NCI-H1105 (cell line): Measurements from ENCODE around the gene IGF2.

Source experiments
- DNase-seq: peaks from one replicate; lab custom pipeline; 2025; lab: John Stamatoyannopoulos, UW

Gene IGF2

DNA sequence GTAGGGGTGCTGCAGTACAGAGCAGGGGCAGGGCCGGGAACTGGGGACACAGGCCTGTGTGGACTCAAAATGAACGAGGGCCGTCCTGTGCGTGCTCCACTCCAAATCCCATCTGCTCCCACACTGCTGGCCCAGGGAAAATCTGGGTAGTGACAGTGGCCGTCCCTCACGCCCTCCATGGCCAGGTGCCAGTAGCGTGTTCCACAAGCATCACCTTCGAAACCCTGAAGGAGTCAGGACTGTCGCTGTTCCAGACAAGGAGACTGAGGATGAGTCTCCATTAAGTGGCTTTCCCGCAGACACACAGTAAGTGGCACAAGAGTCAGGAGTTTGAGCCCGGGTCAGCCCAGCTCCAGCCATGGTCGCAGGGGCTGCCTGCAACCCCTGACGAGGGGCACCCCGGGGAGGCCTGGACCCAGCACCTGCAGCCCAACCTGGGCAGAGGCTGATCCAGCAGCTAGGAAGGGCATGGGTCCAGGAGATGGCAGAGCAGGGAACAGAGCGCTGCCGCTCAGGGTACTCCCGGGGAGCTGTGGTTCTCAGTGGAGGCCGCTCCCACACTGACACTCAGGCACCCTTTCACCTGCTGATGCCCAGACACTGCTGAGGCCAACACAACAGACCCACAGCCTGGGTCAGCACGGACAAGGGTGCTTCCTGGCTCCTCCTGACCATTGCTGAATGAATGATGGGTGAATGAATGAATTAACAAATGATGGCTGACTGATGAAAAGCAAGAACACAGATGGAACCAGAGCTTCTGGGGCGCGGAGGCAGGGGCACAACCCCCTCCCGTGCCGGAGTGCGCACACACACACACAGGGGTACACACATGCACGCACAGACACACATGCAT, 35.3 kb downstream of the IGF2 start:
- DNase-seq, result no peak

DNA sequence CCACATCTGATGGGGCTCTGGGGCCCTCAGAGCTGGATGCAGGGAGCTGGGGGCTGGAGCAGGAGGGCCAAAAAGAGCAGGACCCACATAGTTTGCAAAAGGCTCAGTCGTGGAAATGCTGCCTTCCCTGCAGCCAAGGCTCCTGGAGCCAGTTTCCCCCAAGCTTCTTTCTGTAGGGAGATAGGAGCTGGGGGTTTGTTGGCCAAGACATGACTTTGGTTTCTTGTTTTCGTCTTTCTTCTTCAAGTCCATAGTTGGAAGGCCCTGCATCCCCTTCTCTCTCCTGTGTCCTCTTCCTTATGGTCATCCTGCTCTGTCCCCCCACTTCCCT, 36.3 kb downstream of the IGF2 start:
- DNase-seq, result no peak

DNA sequence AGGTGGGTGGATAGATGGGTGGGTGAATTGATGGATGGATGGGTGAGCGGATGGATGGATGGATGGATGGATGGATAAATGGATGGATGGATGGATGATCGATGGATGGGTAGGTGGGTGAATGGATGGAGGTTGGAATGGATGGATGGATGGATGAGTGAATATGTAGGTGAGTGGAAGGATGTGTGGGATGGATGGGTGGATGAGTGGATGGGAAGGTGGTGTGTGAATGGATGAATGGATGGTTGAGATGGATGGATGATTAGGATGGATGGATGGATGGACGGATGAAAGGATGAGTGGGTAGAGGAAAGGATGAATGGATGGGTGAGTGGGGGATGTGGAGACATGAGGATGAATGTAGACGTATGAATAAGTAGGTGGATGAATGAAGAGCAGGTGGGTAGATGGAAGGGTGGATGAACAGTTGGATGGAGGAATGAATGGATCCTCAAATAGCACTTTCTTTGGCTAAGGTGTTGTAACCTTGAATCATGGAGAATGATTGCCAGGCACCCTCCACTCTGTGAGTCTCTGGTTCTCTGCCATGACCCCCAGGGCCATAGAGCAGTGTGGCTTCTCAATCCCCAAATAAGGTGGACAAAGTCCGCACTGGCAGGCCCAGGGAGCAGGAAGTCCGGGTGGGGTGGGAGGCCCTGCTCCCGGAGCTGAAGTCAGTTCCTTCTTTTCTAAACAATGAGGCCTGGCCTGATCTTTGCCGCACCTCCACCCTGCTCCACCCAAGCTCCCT, 36.9 kb downstream of the IGF2 start:
- no peak for DNase-seq

DNA sequence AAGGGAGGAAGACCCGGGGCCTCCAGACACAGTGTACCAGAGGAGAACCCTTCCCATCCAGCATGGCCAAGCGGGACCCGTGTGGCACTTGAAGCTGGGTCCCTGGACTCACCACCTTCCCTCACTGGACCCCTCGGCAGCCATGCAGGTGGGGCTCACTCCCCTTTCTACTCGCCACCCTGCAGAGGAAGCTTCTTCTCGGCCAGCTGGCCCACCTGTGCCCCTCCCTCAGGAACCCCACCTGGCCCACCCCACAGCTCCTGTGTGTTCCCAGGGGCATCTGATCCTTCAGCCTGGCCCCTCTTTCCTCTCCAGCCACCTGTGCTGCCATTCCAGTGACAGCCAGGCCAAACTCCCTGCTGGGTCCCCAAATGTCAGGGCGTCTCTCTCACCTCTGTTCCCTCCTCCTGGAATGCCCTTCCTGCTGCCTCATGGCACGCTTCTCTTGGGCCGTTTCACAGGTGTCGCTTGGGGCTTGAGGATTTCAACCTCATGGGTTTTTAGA, 38.0 kb downstream of the IGF2 start:
- no peak for DNase-seq

DNA sequence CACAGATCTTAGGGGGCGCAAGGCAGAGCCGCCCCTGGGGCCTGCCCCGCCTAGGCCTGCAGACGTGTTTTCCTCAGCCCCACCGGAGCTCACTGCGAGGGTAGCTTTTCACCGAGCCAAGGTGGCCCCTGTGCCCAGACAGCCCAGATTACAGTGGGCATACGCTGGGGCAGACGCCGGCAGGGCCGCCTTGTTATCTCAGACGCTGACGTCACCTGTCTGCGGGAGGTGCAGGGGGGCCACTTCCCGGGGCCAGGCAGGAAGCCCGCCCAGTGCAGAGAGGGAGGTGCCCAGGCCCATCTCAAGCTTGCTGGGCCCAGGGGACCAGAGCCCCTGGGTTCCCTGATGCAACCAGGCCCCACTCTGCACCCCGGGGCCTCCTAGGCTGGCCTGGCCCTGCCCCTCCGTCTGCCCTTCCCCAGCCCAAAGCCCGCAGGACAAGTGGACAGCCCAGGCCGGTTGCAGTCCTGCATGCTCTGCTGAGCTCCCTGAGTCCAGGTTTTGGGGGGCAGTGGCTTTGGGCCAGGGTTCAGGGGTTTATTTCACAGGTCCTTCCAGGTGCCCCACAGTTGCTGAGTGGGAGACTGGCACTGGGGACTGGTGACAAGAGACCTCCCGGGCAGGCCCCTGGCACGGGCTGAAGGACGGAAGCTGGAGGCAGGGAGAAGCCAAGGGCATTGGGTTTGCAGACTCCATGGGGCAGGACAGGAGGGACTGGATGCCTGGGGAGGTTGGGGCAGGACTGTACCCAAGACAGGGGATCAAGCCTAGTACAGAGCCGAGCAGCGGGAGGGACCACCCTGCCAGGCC, 38.6 kb downstream of the IGF2 start:
- DNase-seq, result no peak

DNA sequence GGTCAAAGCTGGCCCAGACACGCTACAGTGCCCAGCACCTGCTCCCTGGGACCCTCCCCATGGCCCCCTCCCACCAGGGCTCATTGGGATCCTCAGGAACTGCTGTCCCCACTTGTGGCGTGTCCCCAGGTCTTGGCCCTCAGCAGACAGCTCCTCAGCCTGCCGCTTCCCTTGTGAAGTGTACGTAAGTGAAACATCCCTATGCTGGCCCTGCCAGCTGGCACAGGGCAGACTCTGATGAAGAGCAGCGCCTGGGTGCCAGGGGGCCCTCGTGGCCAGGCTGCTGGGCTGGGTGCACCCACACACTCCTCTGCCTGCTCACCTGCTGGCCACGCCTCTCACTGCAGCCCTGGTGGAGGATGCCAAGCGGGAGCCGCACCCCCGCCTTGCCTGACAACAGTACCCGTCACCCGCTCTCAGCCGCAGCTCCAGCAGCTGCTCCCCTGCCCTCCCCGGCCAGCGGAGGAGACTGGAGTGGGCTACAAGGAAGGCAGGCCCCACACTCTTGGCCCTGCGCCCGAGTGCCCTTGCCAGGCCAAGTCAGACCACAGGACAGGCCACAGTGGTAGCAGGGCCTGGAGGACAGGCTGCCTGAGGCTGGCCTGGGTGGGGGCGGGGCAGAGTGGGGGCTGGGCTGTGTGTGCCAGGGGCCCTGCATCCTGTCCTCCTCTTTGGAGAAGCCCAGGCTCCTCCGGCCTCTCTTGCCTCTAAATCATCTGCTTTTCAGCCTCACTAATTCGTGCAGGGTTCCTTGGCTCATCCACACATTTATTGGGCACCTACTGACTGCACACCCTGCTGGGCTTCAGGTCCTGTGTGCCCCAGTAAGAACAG, 39.5 kb downstream of the IGF2 start:
- peak; percentile 94 for DNase-seq

DNA sequence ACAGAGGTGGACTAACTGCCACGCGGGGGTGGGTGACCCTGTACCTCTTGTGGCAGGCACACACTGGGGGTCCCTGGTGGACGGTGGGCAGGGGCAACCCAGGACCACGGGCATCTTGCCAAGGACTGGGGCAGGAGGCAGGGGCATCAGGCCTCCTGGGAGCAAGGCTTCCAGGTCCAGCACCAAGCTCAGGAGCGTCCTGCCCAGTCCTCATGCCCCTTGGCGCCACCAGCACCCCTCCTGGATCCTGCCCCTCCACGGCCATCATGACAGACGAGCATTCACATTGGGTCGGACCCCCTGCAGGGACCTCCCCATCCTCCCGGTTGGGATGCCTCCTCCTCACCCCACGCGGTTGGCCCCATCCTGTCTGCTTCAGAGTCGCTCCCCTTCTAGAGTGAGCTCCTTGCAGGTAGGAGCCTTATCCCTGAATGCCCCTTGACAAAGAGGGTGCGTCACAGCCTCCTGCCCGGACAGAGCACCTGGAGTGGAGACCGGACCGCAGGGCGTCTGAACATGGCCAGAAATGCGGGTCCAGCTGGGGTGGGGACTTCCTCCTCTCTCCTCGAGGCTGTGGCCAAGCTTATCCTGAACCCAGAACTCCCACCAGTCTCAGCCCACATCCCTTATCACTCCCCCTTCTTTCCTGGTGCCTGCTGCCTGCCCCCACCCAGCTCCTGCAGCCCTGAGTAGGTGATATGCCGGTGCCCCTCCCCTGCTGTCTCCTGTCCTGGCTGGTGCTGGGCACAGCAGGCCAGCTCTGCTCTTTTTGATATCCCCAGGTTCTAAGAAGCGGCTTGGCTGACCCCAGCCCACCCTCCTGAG, 40.3 kb downstream of the IGF2 start:
- no peak for DNase-seq

DNA sequence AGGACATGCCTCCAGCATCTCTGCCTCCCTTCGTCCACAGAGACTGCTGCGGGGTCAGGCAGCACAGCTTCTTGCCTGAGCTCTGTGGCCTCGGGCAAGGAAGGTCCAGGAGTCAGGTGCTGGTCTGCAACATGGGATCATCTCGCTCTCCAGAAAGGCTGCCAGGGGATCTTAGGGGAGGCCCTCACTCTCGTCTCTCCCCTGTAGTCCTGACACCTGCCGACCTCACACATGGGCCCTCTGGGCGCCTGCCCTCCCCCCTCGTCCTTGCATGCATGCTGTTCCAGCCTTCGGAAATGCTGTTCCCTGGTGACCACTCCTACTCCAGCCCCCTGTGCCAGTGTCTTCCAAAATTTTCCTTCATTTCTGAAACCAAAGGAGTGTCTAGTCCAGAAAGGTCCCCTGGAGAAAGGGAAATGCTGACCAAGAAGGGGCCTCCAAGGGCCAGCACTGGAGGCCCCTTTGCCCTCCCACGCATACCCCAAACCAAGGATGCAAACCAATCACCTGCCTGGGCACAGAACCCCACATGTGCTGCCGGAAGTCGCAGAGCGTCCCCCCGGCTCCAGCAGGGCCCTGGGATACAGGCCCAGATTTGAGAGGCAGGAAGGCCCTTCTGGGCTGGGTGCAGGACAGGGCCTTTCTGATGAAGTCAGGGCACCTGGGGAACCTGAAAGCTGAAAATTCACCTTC, 41.0 kb downstream of the IGF2 start:
- no peak for DNase-seq

DNA sequence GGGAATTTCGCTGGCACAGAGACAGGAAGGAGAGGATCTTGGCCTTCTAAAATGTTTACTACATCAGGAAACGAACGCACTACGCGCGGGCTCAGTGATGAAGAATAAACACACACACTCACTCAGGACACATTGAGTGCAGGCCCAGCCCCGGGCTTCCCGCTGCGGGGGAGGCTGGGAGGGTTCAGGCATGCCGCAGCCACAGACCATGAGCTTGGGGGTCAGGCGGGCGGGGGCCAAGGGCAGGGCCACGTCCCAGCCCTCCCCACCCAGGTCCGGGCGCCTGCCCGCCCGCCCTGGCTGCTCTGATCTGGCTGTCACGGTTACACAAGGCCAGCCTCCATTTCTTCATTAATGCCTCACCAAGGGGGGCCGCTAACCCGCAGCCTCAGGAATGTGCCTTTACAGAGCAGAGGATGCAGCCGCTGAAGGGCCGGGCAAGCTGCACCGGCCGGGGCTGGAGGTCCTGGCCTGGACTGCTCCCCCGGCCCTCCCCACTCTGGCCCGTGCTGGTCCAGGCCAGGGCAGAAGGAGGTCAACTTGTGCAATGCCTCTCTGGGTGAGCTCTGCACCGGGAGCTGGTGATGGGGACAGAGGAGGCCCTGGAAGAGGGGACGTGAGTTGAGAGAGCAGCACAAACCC, 41.7 kb downstream of the IGF2 start:
- DNase-seq, result no peak

DNA sequence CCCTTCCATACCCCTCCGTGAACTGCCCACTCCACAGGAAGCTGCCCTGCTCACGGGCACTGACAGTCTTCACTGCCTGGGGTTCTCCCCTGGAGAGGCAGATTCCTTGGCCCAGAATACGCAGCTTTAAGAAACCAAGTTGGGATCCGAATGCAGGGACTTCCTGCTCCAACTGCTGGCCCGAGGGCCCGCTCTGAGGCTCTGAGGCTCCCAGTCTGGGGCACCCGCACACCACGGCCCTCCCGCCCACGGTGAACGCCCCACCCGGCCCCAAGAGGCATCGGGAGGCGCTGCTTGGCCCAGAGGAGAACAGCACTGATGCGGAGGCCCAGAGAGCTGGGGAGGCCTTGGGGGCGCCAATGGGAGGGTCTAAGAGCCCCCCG, 42.3 kb downstream of the IGF2 start:
- DNase-seq, result no peak

DNA sequence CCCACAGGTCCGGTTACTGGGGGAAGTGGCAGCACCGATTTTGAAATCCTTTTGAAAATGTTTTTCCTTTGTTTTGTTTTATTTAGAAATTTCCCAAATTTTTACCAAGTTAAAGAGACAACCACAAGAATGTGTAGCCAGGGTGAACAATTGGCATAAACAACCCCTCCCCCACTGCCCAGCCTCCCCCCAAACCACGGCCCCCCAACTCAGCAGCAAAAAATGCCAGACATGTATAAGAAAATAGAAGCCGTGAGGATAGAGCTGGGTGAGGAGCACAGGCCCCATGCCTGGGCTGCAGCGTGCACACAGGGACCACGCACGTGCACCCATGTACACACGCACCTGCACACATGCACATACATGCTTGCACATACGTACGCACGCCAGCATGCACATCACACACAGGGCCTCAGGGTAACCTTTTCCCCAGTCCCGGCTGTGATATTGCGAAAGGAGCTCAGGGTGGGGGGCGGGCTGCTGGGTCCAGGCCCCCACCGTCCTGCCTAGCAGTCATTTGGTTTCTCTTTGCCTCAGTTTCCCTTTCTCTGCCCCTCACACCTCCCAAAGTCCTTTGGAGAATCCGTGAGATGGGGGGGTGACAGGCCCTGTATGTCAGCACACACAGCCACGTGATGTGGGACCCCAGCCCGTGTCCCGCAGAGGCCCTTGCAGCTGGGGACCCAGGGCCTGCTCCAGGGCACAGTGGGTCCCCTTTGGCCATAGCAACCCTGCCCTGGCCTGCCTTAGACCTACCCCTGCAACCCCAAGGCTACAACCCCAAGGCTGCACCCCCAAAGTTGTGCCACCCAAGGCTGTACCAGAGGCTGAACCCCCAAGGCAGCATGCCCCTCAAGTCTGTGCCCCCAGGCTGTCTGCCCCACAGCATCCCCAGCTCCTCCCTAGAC, 42.9 kb downstream of the IGF2 start:
- DNase-seq, result no peak

DNA sequence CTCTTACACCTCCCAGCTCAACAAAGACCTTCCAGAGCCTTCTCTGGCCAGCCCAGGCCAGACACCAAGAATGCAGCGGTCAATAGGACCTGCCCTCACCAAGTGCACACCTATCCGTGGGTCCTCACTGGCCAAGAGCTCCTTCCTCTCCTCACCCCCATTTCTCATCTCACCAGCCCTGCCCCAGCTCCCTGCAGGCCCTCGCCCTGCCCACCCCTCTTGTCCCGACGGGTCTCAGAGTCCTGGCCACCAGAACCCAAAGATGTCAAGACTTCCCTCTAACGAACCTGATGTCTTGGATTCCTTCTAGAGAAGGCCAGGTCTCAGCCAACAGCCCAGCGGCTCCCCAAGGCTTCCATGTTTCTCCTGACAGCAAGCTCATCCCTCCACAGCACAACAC, 43.6 kb downstream of the IGF2 start:
- DNase-seq, result no peak

DNA sequence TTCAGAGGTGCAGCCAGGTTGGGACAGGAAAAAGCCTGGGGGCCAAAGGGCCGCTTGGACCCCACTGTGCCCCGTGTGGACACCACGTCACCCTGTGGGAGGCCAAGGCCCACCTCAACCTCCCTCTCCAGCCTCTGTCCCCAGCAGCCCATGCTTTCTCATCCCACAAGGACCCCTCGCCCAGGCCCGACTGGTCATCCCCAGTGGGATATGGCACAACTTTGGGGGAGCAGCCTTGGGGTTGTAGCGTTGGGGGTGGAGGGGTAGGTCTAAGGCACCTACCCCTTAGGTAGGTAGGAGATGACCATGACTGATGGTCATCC, 44.0 kb downstream of the IGF2 start:
- DNase-seq, result no peak

DNA sequence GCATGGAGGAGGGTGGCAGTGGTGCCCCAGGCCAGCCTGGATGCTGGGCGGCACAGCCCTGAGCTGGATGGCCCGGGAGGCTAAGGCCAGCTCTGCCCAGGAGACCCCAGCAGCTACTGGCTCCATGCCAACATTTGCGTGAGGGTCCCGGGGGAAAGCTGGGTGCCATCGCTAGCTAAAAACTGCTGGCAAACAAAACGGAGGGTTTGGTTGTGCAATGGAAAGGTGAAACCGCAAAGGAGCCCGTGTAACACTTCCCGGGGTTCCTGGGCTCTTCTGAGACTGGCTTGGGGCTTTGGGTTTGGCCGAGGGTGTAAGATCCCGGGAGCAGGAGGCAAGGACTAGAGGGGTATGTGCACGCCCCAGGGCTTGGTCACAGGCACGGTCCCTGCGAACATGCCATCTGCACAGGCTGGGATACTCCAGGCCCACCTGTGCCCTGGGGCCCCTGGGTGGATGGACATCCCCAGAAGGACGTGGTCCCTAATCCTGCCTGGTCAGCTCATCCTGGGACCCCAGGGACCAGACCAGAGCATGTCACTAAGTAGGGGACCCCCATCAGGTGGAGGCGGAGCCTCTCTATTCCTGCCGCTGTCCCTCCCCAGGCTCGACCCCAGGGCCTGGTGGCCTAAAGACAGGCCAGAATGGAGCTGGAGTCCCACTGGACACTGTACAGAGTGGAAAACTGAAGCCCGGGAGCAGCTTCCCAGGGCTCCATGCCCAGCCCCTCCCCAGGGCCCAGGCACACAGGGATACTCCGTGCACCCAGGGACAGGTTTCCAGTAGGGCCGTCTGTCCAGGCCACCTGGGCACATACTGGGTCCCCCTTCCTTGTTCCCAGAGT, 44.6 kb downstream of the IGF2 start:
- no peak for DNase-seq

DNA sequence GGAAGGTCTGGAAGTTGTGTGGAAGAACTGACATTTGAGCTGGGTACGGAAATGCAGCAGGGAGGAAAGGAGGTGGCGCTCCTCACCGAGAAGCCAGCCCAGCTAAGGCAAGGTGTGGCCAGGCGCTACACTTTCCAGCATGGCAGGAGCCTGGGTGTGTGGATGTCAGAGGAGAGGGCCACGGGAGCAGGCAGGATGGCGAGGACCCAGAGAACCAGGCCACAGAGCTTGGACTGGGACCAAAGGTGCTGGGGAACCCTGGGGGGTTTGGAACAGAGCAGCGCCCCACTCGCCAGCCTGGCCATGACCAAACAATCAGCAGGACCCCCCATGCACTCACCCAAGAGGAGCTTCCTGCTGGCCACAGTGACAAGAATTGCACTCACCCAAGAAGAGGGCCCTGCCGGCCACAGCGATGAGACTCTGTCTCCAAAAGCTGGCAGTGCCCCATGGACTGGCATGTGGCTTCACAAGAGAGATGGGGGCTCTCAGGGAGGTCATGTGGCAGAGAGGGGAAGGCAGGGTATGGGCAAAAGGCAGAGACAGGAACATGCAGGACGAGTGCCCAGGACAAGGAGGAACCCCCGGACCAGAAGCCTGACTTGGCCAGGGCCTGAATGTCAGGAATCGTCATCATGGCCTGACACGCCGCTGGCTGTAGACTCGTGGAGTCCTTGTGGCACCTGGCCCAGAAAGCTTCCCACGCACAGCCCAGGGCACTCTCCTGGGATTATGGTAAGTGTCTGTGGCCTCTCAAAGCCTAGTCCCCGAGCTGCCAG, 45.4 kb downstream of the IGF2 start:
- no peak for DNase-seq

DNA sequence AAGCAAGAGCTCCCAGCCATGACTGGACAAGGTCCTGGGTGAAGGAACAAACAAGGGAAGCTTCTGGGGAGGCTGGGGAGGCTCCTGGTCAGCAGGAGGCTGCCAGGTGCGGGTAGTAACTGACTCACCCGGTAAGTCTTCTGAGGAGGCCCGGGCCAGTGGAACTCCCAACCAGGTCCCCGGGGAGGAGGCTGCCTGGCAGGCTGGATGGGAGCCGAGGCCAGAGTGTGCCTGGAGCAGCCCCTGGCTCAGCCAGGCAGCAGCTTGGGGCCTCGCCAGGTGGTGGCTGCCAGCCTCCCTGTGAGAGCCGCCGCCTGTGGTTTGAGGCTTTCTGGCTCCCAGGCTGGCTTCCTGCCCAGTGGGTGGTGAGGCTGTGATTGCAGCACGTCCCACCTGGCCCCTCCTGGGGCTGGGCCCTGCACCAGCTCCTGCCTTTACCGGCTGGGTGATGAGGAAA, 46.2 kb downstream of the IGF2 start:
- DNase-seq, result peak; percentile 97

DNA sequence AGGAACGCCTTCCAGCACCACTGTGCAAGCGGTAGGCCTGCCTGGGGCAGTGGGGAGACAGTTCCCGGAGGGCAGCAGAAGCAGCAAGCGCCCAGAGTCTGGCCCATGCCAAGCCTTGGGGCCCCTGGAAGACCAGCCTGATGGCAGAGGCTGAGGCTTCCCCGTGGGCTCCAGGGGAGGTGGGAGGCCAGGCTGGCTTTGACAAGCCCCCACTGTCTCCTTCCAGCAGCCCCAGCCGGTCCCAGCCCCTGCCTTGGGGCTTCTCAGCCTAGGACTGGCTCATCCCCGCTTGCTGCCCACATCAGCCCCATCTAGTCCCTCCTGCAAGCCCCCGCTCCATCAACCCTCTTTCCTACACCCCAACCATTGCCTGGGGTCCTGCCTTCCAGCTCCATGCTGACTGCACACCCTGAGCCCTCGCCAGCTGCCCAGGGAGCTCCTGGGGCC, 46.7 kb downstream of the IGF2 start:
- no peak for DNase-seq
